HCT116 (cell line): ENCODE measurements around the gene FAM151B. TPM values are rescaled to one million over a fixed set of nuclear protein-coding genes. Genes with fewer than 3 reads are reported as not detected.

ENCODE experiments used
- ATAC-seq: fragments of 200-7000 bp; cut with Tn5 transposase; 2 replicates; pipeline ENCODE4 v1.9.1; 2020; ENCODE audit warnings: mild to moderate bottlenecking, moderate library complexity
- BruUV-seq: library from RNA; stranded (reverse); fragments of 400-500 nt; replicated peaks from 2 replicates; lab custom pipeline; 2021; lab: Mats Ljungman, UMichigan
- CTCF ChIA-PET: fragments of 300-600 bp; sonication (Branson Sonifier 250); formaldehyde crosslinking; loops from one replicate; lab custom pipeline; 2021; ENCODE audit warnings: antibody characterized with exemption; lab: Charles Lee
- POLR2A ChIA-PET: fragments of 300-600, 350-600 bp; sonication (Branson Sonifier 250); formaldehyde crosslinking; loops from one replicate; lab custom pipeline; 2021; ENCODE audit warnings: antibody characterized with exemption; lab: Charles Lee
- RAD21 ChIA-PET, 2 experiments: fragments of 300-600 bp; sonication (Branson Sonifier 250); formaldehyde crosslinking; loops; one replicate each; lab custom pipeline; 2023; ENCODE audit warnings: low total read pairs in 2 of 2; ENCODE audit not compliant: uncharacterized antibody in 2 of 2, unreplicated experiment in 2 of 2, low non-redundant PET in 1 of 2; lab: Charles Lee
- DNase-seq: peaks from one replicate; pipeline ENCODE4 v3.0.0-alpha.2; 2010; ENCODE audit warnings: low read depth, low spot score
- H2AFZ ChIP-seq: fragments of 200-600 bp; shearing (Covaris generic), sonication (generic); 2 replicates; pipeline ENCODE4 v1.6.1; 2017; ENCODE audit warnings: low read depth, mixed run types, mixed read lengths, antibody characterized with exemption, low read length; ENCODE audit not compliant: poor library complexity, severe bottlenecking
- H3K27ac ChIP-seq: 2 replicates; pipeline ENCODE4 v1.5.1; 2012; ENCODE audit warnings: low read depth, low read length
- H3K27me3 ChIP-seq: fragments of 200-600 bp; sonication (generic); 2 replicates; pipeline ENCODE4 v1.6.1; 2016; ENCODE audit warnings: mixed run types, low read length, mixed read lengths; ENCODE audit not compliant: insufficient read depth
- H3K36me3 ChIP-seq, 2 experiments: fragments of 200-500 bp in 1 of 2; fragments of 200-600 bp in 1 of 2; sonication (Bioruptor generic) in 1 of 2; sonication (generic) in 1 of 2; 2 replicates each; pipeline versions ENCODE4 v1.5.1 to v1.6.1; 2014 to 2016; ENCODE audit warnings: low read length in 2 of 2, inconsistent platforms in 1 of 2, mixed read lengths in 1 of 2, mixed run types in 1 of 2; ENCODE audit not compliant: insufficient read depth in 2 of 2, control insufficient read depth in 1 of 2
- H3K4me1 ChIP-seq, 2 experiments: fragments of 200-600 bp in 1 of 2; sonication (generic) in 1 of 2; 2 replicates each; pipeline versions ENCODE4 v1.5.1 to v1.6.1; 2012 to 2017; ENCODE audit warnings: low read length in 2 of 2, inconsistent platforms in 1 of 2, mild to moderate bottlenecking in 1 of 2, mixed read lengths in 1 of 2, mixed run types in 1 of 2, moderate library complexity in 1 of 2; ENCODE audit not compliant: insufficient read depth in 2 of 2, control insufficient read depth in 1 of 2
- H3K4me2 ChIP-seq: fragments of 200-600 bp; sonication (generic); 2 replicates; pipeline ENCODE4 v1.6.1; 2017; ENCODE audit warnings: mixed run types, low read length, mixed read lengths
- H3K4me3 ChIP-seq, 2 experiments: fragments of 200-600 bp in 1 of 2; sonication (generic) in 1 of 2; replicated peaks in 1 of 2; 2 replicates each; pipeline ENCODE4 v1.5.1; 2011 to 2016; ENCODE audit warnings: low read length in 2 of 2, control low read depth in 1 of 2, low read depth in 1 of 2, mild to moderate bottlenecking in 1 of 2, mixed read lengths in 1 of 2, mixed run types in 1 of 2
- H3K79me2 ChIP-seq: fragments of 200-600 bp; sonication (generic); 2 replicates; pipeline ENCODE4 v1.6.1; 2017; ENCODE audit warnings: mild to moderate bottlenecking, mixed run types, low read length, moderate library complexity, mixed read lengths; ENCODE audit not compliant: insufficient read depth
- H3K9ac ChIP-seq: fragments of 200-600 bp; sonication (generic); 2 replicates; pipeline ENCODE4 v1.6.1; 2016; ENCODE audit warnings: low read length, mixed read lengths
- H3K9me2 ChIP-seq: fragments of 200-600 bp; sonication (generic), shearing (Covaris generic); 2 replicates; pipeline ENCODE4 v1.6.1; 2017; ENCODE audit warnings: mixed run types, mild to moderate bottlenecking, moderate library complexity; ENCODE audit not compliant: insufficient read depth
- H3K9me3 ChIP-seq, 2 experiments: fragments of 200-500 bp in 1 of 2; fragments of 200-600 bp in 1 of 2; sonication (Bioruptor generic) in 1 of 2; sonication (generic) in 1 of 2; 2 replicates each; pipeline ENCODE4 v1.6.1; 2014 to 2017; ENCODE audit warnings: low read length in 2 of 2, mixed read lengths in 2 of 2, inconsistent platforms in 1 of 2, low read depth in 1 of 2, mild to moderate bottlenecking in 1 of 2, mixed run types in 1 of 2, moderate library complexity in 1 of 2; ENCODE audit not compliant: control insufficient read depth in 1 of 2, insufficient read depth in 1 of 2
- H4K20me1 ChIP-seq: fragments of 200-600 bp; sonication (generic), shearing (Covaris generic); 2 replicates; pipeline ENCODE4 v1.6.1; 2017; ENCODE audit warnings: mixed run types, mild to moderate bottlenecking, moderate library complexity; ENCODE audit not compliant: insufficient read depth
- CBX3 ChIP-seq: IDR thresholded peaks from 2 replicates; pipeline ENCODE4 v1.6.1; 2012; ENCODE audit warnings: low read depth
- CEBPB ChIP-seq: IDR thresholded peaks from 2 replicates; pipeline ENCODE4 v1.6.1; 2012; ENCODE audit warnings: low read depth
- EGR1 ChIP-seq: IDR thresholded peaks from 2 replicates; pipeline ENCODE4 v1.6.1; 2012; ENCODE audit warnings: low read depth
- ELF1 ChIP-seq: IDR thresholded peaks from 2 replicates; pipeline ENCODE4 v1.6.1; 2012; ENCODE audit warnings: low read depth, borderline replicate concordance
- EZH2 ChIP-seq: fragments of 200-600 bp; sonication (generic); IDR thresholded peaks from 2 replicates; pipeline ENCODE4 v1.6.1; 2017; ENCODE audit warnings: antibody characterized with exemption, mixed run types
- FOSL1 ChIP-seq: IDR thresholded peaks from 2 replicates; pipeline ENCODE4 v1.6.1; 2012; ENCODE audit warnings: low read depth
- POLR2AphosphoS5 ChIP-seq: IDR thresholded peaks from 2 replicates; pipeline ENCODE4 v1.6.1; 2011; ENCODE audit warnings: mild to moderate bottlenecking, low read depth, low read length, moderate library complexity
- RAD21 ChIP-seq: IDR thresholded peaks from 2 replicates; pipeline ENCODE4 v1.6.1; 2012; ENCODE audit warnings: low read depth, mild to moderate bottlenecking
- SIN3A ChIP-seq: IDR thresholded peaks from 2 replicates; pipeline ENCODE4 v1.6.1; 2012; ENCODE audit warnings: low read depth
- SP1 ChIP-seq: IDR thresholded peaks from 2 replicates; pipeline ENCODE4 v1.6.1; 2012; ENCODE audit warnings: low read depth
- YY1 ChIP-seq: IDR thresholded peaks from 2 replicates; pipeline ENCODE4 v1.6.1; 2011; ENCODE audit warnings: low read length, low read depth, moderate library complexity, mild to moderate bottlenecking; ENCODE audit not compliant: insufficient replicate concordance; ENCODE audit errors: extremely low read depth
- ZNF274 ChIP-seq: fragments of 200-500 bp; sonication (Bioruptor generic); IDR thresholded peaks from 2 replicates; pipeline ENCODE4 v1.6.1; 2014; ENCODE audit warnings: mild to moderate bottlenecking, low read depth, low read length, inconsistent platforms
- intact Hi-C: fragments of 100-400 bp; cut with micrococcal nuclease; formaldehyde crosslinking; loops from 2 replicates; pipeline ENCODE4 v1.10.0; 2022
- total RNA-seq: library from RNA; stranded (reverse); gene quantifications from one replicate; pipeline ENCODE4 v1.2.1, GENCODE V29; 2021; ENCODE audit not compliant: unreplicated experiment
- TF ChIP-seq, protein P1 (sequence below), 3 experiments: fragments of 200-600 bp in 1 of 3; sonication (generic) in 1 of 3; IDR thresholded peaks in 2 of 3; conservative IDR thresholded peaks in 1 of 3; 2 replicates each; pipeline ENCODE4 v1.5.1; 2012 to 2017; ENCODE audit warnings: low read depth in 2 of 3, low read length in 2 of 3, antibody characterized with exemption in 1 of 3, borderline replicate concordance in 1 of 3, control low read depth in 1 of 3, mild to moderate bottlenecking in 1 of 3, mixed read lengths in 1 of 3, mixed run types in 1 of 3, moderate library complexity in 1 of 3; ENCODE audit not compliant: insufficient read depth in 1 of 3
- TF ChIP-seq, protein P2 (sequence below): IDR thresholded peaks from 2 replicates; pipeline ENCODE4 v1.6.1; 2011; ENCODE audit warnings: mild to moderate bottlenecking, low read length, moderate library complexity; ENCODE audit not compliant: insufficient replicate concordance; ENCODE audit errors: extremely low read depth
- TF ChIP-seq, protein P3 (sequence below): IDR thresholded peaks from 2 replicates; pipeline ENCODE4 v1.6.1; 2012; ENCODE audit warnings: low read depth

The FAM151B gene
- total RNA-seq, 1 experiment from 2014 or later: 1.2 TPM

DNA sequence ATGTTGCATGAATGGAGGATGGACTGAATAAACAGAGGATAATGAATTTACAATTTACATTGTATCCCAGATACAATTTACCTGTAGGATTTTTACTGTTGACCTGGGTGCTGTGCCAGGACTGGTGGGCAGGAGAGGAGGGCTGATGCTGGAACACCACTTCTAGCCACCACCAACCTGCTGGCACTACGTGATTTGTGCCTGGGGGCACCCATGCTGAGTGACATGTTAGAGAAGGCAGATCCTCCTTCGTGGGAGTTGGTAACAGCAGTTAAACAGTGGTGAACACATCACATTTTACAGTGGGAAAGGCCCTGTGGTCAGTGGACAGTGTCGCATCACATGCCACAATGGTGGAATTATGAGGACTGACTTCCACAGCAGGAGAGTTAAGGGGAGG lies 85.2 kb downstream of the FAM151B start:
- intact Hi-C loops: no loop called here
- no peaks in the 10 kb centered on the region for H3K9me3 ChIP-seq
- TF ChIP-seq EGR1 (no peak), POLR2AphosphoS5 (no peak), SP1 (no peak), ELF1 (no peak), EZH2 (no peak), CBX3 (no peak), SIN3A (no peak), CEBPB (no peak), RAD21 (no peak), YY1 (no peak), FOSL1 (no peak), ZNF274 (no peak)
- TF ChIP-seq, protein P1, sequence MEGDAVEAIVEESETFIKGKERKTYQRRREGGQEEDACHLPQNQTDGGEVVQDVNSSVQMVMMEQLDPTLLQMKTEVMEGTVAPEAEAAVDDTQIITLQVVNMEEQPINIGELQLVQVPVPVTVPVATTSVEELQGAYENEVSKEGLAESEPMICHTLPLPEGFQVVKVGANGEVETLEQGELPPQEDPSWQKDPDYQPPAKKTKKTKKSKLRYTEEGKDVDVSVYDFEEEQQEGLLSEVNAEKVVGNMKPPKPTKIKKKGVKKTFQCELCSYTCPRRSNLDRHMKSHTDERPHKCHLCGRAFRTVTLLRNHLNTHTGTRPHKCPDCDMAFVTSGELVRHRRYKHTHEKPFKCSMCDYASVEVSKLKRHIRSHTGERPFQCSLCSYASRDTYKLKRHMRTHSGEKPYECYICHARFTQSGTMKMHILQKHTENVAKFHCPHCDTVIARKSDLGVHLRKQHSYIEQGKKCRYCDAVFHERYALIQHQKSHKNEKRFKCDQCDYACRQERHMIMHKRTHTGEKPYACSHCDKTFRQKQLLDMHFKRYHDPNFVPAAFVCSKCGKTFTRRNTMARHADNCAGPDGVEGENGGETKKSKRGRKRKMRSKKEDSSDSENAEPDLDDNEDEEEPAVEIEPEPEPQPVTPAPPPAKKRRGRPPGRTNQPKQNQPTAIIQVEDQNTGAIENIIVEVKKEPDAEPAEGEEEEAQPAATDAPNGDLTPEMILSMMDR (IDR thresholded peaks at IDR 0.05 in 2 of 3, conservative IDR thresholded peaks at IDR 0.05 in 1 of 3; ENCODE audit: borderline replicate concordance in 1 of 3, insufficient read depth in 1 of 3, low read depth in 2 of 3, low read length in 2 of 3): no peak
- TF ChIP-seq, protein P2, sequence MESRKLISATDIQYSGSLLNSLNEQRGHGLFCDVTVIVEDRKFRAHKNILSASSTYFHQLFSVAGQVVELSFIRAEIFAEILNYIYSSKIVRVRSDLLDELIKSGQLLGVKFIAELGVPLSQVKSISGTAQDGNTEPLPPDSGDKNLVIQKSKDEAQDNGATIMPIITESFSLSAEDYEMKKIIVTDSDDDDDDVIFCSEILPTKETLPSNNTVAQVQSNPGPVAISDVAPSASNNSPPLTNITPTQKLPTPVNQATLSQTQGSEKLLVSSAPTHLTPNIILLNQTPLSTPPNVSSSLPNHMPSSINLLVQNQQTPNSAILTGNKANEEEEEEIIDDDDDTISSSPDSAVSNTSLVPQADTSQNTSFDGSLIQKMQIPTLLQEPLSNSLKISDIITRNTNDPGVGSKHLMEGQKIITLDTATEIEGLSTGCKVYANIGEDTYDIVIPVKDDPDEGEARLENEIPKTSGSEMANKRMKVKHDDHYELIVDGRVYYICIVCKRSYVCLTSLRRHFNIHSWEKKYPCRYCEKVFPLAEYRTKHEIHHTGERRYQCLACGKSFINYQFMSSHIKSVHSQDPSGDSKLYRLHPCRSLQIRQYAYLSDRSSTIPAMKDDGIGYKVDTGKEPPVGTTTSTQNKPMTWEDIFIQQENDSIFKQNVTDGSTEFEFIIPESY: no peak
- TF ChIP-seq, protein P3, sequence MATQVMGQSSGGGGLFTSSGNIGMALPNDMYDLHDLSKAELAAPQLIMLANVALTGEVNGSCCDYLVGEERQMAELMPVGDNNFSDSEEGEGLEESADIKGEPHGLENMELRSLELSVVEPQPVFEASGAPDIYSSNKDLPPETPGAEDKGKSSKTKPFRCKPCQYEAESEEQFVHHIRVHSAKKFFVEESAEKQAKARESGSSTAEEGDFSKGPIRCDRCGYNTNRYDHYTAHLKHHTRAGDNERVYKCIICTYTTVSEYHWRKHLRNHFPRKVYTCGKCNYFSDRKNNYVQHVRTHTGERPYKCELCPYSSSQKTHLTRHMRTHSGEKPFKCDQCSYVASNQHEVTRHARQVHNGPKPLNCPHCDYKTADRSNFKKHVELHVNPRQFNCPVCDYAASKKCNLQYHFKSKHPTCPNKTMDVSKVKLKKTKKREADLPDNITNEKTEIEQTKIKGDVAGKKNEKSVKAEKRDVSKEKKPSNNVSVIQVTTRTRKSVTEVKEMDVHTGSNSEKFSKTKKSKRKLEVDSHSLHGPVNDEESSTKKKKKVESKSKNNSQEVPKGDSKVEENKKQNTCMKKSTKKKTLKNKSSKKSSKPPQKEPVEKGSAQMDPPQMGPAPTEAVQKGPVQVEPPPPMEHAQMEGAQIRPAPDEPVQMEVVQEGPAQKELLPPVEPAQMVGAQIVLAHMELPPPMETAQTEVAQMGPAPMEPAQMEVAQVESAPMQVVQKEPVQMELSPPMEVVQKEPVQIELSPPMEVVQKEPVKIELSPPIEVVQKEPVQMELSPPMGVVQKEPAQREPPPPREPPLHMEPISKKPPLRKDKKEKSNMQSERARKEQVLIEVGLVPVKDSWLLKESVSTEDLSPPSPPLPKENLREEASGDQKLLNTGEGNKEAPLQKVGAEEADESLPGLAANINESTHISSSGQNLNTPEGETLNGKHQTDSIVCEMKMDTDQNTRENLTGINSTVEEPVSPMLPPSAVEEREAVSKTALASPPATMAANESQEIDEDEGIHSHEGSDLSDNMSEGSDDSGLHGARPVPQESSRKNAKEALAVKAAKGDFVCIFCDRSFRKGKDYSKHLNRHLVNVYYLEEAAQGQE: no peak
- peaks cover 0 to 3% of the 10 kb centered on the region in 2 experiments; a peak in 1 of 4 replicates for H3K4me1 ChIP-seq
- H3K36me3 ChIP-seq: no peaks in the 10 kb centered on the region
- no peaks in the 10 kb centered on the region for H4K20me1 ChIP-seq
- BruUV-seq: no TSS peak
- RAD21 ChIA-PET: no interaction called here
- no peak overlapping the region for H3K4me3 ChIP-seq
- no peak overlapping the region for H3K4me2 ChIP-seq
- POLR2A ChIA-PET: no interaction called here
- no peak overlapping the region for H3K27ac ChIP-seq
- H3K27me3 ChIP-seq: no peaks in the 10 kb centered on the region
- ATAC-seq (no peak), DNase-seq (no peak)
- no peak overlapping the region for H3K9ac ChIP-seq
- CTCF ChIA-PET: no interaction called here
- no peaks in the 10 kb centered on the region for H3K79me2 ChIP-seq
- peak overlapping the region; percentile 1 for H2AFZ ChIP-seq
- no peaks in the 10 kb centered on the region for H3K9me2 ChIP-seq
